HG03139 (cell line): Measurements from ENCODE around the gene LIN7B.

Experiments used
- ATAC-seq: cut with Tn5 transposase; IDR thresholded peaks from one replicate; pipeline ENCODE4 v1.9.1; 2021; ENCODE audit not compliant: unreplicated experiment

Gene LIN7B

GRCh38 chr19:49094505-49095482 is 19.4 kb upstream of the LIN7B start:
- no peak for ATAC-seq

DNA sequence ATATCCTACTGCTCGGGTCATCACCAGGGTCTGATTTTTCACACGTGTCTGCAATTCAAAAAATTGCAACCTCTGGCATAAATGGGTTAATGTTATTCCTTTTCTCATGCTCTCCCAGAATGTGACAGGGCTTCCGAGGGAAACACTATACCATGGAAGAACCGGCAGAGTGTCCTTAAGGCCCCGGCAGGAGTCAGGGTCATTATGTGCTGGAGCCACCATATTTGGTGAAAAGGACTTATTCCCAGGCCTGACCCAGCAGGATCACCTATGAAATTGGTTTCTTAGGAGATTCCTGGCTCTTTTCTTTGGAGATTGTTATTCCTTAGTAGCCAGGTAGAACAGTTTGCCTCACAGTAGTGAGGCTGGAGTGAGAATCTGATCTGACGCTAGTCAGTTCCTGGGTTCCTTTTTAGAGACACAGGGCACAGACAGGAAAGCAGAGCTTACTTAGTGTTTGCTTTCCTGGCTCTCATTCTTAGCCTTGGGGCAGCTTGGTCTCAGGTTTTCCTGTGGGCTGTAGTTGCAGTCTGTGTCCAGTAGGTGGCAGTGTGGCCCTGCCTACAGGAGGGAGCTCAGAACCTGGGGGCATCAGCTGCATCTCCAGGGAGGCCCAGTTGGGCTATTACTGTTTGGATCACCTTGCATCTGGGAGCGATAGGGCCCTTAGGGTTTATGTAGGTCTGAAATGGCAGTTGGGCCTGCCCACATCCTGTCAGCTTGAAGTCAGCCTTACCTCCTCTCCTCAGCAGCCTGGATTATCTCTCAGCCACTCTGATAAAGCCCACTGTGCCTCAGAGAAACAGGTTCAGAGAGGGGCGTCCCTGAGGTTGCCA is 16.5 kb upstream of the LIN7B start:
- ATAC-seq: no peak

DNA sequence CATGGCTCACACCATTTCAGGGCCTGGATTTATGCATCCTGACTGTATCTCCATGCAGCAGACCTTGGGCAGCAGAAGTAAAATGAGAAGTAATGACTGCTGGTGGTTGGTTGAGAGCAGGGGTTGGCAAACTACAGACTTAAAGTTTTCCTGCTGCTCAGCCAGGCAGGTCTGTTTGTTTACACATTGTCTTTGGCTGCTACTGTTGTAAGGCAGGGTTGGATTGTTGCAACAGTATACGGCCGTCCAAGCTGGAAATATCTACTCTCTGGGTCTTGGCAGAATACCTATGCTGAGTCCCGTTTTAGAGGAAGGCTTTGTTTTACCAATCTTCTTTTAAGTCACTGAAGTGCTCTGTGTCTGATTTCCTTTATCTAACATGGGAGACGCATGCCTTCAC is 15.4 kb upstream of the LIN7B start:
- no peak for ATAC-seq

DNA sequence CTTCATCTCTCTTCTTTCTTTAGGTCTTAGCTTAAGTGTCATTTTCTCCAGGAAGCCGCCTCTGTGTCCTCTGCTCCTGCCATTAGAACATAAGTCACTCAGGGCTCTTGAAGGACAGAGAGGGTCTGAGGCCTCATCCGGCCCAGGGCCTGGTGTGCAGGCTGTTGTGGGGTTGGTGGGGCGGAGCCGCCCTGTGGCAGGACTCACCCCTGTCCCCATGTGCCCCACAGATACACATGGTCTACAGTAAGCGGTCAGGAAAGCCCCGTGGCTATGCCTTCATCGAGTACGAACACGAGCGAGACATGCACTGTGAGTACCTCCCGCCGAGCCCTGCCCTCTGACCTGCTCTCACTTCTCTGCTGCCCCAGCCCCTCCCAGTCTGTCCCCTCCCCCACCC is 13.0 kb upstream of the LIN7B start:
- no peak for ATAC-seq

DNA sequence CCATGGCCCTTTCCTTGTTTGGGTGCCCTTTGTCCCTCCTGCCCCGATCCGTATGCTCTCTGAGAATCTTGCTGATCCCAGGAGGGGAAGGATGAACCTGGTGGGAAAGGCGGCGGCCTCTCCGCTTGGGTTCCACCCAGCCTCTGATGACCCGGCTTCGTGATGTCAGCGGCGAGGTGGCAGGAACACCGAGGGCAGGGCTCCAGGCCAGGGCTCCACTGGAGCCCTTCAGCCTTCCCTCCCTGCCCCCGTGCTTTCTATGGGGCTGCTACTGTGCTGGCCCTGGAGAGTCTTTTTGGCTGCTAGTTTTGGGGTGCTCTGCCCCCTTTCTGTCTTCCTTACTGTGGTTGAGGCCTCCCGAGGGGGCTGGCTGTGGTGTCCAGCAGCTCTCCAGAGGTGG is 11.9 kb upstream of the LIN7B start:
- ATAC-seq: no peak

DNA sequence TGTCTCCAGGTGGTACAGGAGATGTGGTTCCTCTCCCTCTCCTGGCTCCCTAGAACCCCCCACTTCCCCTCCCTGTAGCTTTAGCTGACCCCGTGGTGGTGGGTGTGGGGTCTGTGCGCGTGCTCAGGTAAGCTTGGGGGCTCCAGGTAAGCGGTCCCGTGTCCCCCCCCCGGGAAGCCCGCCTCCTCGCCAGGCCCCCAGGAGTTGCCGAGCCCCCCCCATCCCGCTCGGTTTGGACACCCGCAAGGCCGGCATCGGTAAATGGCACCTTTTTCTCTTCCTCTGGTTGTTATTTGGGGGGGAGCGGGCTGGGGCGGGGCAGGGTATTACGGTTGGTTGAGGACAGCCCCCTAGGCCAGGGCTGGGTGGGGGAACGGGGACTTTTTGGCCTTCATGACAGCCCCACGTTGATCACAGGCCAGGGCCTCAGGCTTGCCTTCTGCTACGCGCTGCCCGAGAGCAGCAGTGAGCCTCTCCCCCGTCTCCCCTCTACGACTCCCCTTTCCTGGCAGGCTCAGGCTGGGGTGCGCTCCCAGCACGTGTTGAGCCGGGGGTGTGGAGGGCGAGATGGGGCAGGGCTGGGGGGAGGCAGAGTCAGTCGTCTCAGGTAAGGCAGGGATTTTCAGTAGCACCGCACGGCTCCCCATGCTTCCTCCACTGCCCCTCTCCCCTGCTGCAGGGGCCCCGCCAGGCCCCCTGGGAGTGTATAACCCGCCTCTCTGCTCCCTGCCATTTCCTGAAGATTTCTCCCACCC is 10.7 kb upstream of the LIN7B start:
- ATAC-seq: no peak

GRCh38 chr19:49104229-49104864 is 9.8 kb upstream of the LIN7B start:
- no peak for ATAC-seq

- no peak for ATAC-seq
Measured at GRCh38 chr19:49106648-49107135, 7.5 kb upstream of the LIN7B start.

DNA sequence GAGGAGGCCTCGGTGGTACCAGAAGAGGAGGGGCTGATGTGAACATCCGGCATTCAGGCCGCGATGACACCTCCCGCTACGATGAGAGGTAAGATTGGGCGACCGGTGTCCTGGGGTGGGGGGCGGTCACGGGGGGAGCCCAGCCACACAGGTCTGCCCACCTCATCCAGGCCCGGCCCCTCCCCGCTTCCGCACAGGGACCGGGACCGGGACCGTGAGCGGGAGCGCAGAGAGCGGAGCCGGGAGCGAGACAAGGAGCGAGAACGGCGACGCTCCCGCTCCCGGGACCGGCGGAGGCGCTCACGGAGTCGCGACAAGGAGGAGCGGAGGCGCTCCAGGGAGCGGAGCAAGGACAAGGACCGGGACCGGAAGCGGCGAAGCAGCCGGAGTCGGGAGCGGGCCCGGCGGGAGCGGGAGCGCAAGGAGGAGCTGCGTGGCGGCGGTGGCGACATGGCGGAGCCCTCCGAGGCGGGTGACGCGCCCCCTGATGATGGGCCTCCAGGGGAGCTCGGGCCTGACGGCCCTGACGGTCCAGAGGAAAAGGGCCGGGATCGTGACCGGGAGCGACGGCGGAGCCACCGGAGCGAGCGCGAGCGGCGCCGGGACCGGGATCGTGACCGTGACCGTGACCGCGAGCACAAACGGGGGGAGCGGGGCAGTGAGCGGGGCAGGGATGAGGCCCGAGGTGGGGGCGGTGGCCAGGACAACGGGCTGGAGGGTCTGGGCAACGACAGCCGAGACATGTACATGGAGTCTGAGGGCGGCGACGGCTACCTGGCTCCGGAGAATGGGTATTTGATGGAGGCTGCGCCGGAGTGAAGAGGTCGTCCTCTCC is 6.3 kb upstream of the LIN7B start:
- ATAC-seq: no peak

- no peak for ATAC-seq
Measured at GRCh38 chr19:49109051-49109450, 5.1 kb upstream of the LIN7B start.

DNA sequence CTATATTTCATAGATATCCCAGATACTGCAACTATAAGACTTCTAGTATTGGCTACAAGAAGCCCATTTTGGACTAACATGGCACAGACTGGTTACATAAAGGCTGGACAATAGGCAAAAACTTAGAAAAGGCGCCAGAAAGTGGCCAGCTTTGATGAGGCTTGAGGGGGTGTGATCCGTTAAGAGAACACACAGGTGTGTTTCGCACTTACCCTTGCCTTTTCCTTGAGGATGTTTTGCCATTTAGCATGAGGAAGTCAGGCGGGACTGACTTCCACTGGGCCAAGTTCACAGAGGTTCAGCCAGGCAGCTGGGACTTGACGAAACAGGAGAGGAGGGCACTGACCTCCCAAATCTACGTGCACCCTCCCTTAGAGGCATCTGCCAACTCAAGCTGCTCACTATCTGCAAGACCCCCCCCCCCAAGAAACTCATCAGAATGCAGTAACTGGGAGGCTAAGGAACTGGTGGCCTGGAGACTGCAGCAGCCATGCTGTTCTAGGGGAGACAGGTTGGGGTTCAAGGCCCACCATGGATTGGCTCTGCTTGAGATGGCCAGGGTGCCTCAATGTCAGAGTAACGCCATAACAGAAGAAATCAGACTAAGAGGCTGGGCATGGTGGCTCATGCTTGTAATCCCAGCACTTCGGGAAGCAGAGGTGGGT is 4.5 kb upstream of the LIN7B start:
- ATAC-seq: no peak

DNA sequence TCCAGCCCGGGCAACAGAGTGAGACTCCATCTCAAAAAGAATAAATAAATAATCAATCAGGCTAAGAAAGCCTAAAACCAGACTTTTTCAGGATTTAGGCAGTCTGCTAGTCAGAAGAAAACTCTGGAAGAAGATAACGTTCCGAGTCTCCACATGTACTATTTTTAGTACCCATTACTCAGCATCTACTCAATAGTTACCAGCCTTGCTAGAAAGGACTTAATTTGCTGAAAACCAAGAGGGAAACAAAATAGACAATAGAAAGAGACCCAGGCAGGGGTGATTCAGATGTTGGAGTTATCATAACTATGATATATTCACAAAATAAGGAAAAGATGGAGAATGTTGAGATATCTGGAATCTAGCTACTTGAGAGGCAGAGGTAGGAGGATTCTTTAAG is 3.6 kb upstream of the LIN7B start:
- no peak for ATAC-seq

DNA sequence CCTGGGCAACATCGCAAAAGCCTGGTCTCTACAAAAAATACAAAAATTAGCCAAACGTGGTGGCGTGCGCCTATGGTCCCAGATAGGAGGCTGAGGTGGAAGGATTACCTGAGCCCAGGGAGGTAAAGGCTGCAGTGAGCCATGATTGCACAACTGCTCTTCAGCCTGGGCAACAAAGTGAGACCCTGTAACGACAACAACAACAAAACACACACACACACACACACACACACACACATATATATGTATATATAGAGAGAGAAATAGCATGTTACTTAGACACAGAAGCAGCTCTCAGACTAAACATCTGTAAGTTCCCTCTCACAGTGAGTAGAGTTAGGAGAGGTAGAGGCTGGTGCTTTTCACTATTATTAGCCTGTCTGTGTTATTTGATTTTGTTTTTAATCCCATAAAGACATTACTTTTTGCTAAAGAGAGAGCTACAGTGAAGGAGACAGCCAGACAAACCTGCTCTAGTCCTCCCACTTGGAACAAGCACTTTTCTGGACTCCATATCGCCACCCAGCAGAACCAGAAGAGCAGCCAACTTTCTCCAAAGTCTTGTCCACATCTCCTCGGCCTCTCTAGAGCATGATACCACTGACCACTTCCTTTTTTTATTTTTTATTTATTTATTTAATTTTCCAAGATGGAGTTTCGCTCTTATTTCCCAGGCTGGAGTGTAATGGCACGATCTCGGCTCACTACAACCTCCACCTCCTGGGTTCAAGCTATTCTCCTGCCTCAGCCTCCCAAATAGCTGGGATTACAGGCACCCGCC is 2.8 kb upstream of the LIN7B start:
- ATAC-seq: no peak

DNA sequence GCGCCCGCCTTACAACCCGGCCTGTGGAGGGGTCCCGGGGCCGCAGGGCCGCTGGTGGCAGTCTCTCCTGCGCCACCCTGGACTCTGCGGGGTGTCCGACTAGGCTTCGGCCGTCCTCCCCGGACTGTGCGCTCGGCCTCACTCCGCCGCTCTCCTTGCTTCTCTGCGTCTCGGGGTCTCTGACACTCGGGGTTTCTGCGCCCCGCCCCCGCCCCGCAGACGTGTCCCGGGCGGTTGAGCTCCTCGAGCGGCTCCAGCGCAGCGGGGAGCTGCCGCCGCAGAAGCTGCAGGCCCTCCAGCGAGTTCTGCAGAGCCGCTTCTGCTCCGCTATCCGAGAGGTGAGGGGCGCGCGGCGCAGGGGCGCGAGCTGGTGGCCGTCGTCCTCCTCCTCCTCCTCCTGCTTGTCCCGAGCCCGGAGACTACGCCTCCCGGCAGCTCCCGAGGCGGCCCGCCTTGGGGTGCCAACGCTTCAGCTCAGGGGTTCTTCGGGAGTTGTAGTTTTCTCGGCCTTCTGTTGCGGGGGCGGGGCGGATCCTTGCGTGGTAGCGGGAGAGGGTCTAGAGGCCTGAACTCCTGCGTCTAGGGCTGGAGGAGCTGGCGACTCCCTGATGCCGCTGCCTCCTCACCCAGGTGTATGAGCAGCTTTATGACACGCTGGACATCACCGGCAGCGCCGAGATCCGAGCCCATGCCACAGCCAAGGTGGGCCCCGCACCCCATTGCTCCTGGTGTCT is 627 bp downstream of the LIN7B start:
- ATAC-seq: no peak

DNA sequence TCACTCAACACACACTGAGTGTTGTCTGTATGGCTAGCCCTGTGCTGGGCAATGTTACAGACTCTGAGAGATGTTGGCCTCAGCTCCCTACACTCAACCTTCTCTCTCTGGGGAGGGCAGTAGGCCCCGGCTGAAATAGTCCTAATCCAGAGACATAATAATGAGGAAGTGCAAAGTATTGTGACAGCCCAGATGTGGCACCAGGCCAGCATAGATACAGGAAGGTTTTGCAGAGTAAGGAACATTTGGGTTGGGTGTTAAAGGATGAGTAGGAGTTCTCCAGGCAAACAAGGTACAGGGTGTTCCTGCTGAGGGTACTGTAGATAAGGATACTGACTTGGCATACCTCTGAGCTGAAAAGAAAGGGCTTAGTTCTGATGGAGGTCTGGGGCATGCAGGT is 2.4 kb downstream of the LIN7B start:
- no peak for ATAC-seq

- ATAC-seq: no peak
Measured at GRCh38 chr19:49117677-49118564, 3.8 kb downstream of the LIN7B start.
